ENCODE results near the gene GPR180.

The GPR180 gene

GRCh38 chr13:94601446-94602431 is at the start of gene GPR180:
GPR180 (plus strand) TSS chr13:94601857; CDS start chr13:94601928, 71 bp downstream.
- in situ Hi-C loops (cut with MboI; ENCODE audit: low sequenced_read_pairs), result loop anchor here (25.0 kb wide), 1 partner anchor 164 kb away; no protein-coding TSS in a partner anchor

- in situ Hi-C loops (cut with MboI; ENCODE audit: low sequenced_read_pairs), result no loop called here
These were observed 49.6 kb upstream of the GPR180 start for GRCh38 chr13:94552095-94552494.

DNA sequence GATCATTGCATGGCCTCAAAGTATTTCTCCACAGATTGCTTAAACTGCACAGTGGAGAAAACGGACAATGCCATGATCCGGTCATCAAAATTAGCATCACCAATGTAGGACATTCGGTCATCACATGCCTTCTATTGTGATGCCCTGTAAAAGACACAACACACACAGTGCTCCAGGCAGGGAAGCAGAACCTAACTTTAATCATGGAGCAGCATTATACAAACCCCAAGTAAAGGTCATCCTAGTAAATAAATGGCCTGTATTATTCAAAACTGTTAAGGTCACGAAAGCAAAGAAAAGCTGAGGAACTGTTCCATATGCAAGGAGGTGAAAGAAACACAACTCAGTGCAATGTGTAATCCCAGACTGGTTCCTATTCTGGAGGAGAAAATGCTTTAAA is 47.9 kb upstream of the GPR180 start:
- in situ Hi-C loops (cut with MboI; ENCODE audit: low sequenced_read_pairs), result no loop called here

- in situ Hi-C loops (cut with MboI; ENCODE audit: low sequenced_read_pairs), result no loop called here
These were observed 45.6 kb upstream of the GPR180 start for GRCh38 chr13:94556041-94556440.

GRCh38 chr13:94556621-94557020 is 45.0 kb upstream of the GPR180 start:
- in situ Hi-C loops (cut with MboI; ENCODE audit: low sequenced_read_pairs), result no loop called here

GRCh38 chr13:94557684-94558235 is 43.9 kb upstream of the GPR180 start:
- in situ Hi-C loops (cut with MboI; ENCODE audit: low sequenced_read_pairs), result no loop called here

GRCh38 chr13:94558716-94559115 is 42.9 kb upstream of the GPR180 start:
- in situ Hi-C loops (cut with MboI; ENCODE audit: low sequenced_read_pairs), result no loop called here

GRCh38 chr13:94559222-94559795 is 42.3 kb upstream of the GPR180 start:
- in situ Hi-C loops (cut with MboI; ENCODE audit: low sequenced_read_pairs), result no loop called here

- in situ Hi-C loops (cut with MboI; ENCODE audit: low sequenced_read_pairs), result no loop called here
These were observed 41.5 kb upstream of the GPR180 start for GRCh38 chr13:94560116-94560515.

DNA sequence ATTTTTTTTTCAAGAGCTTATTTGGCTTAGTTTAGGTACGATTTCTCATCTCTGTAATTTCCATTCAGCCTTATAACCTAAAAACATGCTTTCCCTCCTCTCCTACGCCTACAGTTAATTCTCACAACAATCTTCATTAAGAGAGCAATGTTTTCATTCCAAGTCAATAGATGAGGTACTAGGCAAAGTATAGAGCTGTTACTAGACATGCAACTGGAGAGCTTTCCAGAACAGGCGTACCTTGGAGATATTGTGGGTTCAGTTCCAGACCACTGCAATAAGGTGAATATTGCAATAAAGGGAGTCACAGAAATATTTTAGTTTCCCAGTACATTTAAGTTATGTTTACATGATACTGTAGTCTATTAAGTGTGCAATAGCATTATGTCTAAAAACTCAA is 40.5 kb upstream of the GPR180 start:
- in situ Hi-C loops (cut with MboI; ENCODE audit: low sequenced_read_pairs), result no loop called here

- in situ Hi-C loops (cut with MboI; ENCODE audit: low sequenced_read_pairs), result no loop called here
These were observed 34.1 kb upstream of the GPR180 start for GRCh38 chr13:94567581-94567980.

GRCh38 chr13:94568443-94568842 is 33.2 kb upstream of the GPR180 start:
- in situ Hi-C loops (cut with MboI; ENCODE audit: low sequenced_read_pairs), result no loop called here

DNA sequence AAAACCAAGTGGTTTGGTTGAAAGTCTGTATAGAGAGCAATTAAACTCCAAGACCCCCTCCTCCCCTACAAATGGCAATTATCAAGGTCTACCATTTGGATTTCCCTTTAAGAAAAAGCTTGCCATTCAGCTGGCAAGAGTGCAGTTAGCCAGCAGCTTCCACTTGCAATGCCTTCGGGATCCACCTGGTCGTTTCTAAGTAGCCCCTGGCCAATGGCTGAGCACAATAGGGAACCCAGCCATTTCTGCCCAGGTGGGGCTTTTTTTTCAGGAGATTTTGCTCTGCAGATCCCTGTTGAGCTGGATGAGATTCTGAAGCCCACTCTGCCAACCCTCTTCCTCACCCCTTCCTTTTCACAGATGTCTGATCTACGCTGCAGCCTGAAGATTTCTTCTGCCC is 32.0 kb upstream of the GPR180 start:
- in situ Hi-C loops (cut with MboI; ENCODE audit: low sequenced_read_pairs), result no loop called here

DNA sequence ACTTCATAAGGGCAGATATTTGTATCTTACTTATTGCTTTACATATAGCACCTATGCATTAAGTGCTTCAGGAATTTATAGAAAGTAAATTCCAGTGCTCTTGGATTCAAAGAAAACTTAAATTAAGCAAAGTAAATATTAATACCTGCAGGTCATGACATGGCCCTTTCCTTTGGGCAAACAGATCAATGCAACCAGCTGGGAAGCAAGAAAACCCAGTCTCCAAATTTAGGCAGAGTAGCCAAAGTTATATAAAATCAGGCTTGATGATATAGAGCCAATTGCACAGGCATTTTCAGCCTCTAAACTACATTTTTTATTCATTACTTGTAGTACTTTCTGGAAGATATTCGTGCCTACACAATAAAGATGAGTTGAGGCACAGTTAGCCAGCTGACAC is 22.6 kb upstream of the GPR180 start:
- in situ Hi-C loops (cut with MboI; ENCODE audit: low sequenced_read_pairs), result no loop called here

DNA sequence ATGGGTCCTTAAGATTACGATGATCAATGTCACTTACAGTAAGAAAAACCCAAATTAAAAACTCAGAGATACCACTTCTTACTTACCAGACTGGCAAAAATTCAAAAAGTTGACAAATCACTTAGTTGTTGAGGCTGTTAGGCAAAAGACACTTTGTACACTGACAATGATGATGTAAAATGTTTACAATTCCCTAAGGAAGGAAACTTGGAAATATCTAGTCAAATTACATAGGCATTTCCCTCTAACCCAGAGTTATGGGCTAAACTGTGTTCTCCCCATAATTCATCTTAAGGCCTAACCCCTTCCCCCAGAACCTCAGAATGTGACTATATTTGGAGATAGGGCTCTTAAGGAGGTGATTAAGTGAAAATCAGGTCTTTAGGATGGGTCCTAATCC is 17.7 kb upstream of the GPR180 start:
- in situ Hi-C loops (cut with MboI; ENCODE audit: low sequenced_read_pairs), result no loop called here

- in situ Hi-C loops (cut with MboI; ENCODE audit: low sequenced_read_pairs), result no loop called here
These were observed 16.0 kb upstream of the GPR180 start for GRCh38 chr13:94585543-94586101.

DNA sequence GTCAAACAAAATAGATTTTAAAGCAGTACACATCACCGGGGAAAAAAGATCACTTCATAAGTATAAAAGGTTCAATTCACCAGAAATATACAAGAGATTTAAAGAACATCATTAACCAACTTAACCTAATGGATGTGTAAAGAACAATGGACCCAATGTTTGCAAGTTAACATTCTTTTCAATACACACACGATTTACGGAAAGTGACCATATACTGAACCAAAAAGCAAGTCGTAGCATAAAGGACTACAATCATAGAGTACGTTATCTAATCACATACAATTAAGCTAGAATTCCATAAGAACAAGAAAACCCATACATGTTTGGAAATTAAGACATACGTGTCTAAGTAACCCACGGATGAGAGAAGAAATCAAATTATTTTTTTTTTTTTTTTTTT is 15.3 kb upstream of the GPR180 start:
- in situ Hi-C loops (cut with MboI; ENCODE audit: low sequenced_read_pairs), result no loop called here

- in situ Hi-C loops (cut with MboI; ENCODE audit: low sequenced_read_pairs), result no loop called here
These were observed 13.1 kb upstream of the GPR180 start for GRCh38 chr13:94588541-94588940.

GRCh38 chr13:94590744-94591143 is 10.9 kb upstream of the GPR180 start:
- in situ Hi-C loops (cut with MboI; ENCODE audit: low sequenced_read_pairs), result no loop called here

GRCh38 chr13:94595001-94595949 is 6.4 kb upstream of the GPR180 start:
- in situ Hi-C loops (cut with MboI; ENCODE audit: low sequenced_read_pairs), result no loop called here

Measured in HL-60/S4 treated with phorbol 12-myristate 13-acetate at 8.2 ng/mL for 4 days and 3 days (cell line).